DOHH2 (cell line): ENCODE data around the gene GRWD1.
A peak's percentile ranks its signal among the peaks of the same experiment; 100 is the strongest.

Experiments
- H3F3A ChIP-seq: fragments of 200-600 bp; sonication (generic), shearing (Covaris generic); 2 replicates; pipeline ENCODE4 v1.6.0; 2016; ENCODE audit warnings: antibody characterized with exemption, mild to moderate bottlenecking; ENCODE audit not compliant: control insufficient read depth, insufficient read depth
- H3K27ac ChIP-seq: fragments of 200-600 bp; sonication (generic); 2 replicates; pipeline ENCODE4 v1.5.1; 2014; ENCODE audit warnings: low read depth, mild to moderate bottlenecking, low read length, moderate library complexity
- H3K27me3 ChIP-seq: fragments of 200-600 bp; sonication (generic); 2 replicates; pipeline ENCODE4 v1.6.1; 2014; ENCODE audit warnings: mild to moderate bottlenecking, low read length, mixed read lengths; ENCODE audit not compliant: control insufficient read depth
- H3K36me3 ChIP-seq: fragments of 200-600 bp; sonication (generic); 2 replicates; pipeline ENCODE4 v1.6.1; 2014; ENCODE audit warnings: mild to moderate bottlenecking, low read length, moderate library complexity, mixed read lengths; ENCODE audit not compliant: control insufficient read depth
- H3K4me1 ChIP-seq: fragments of 200-600 bp; sonication (generic); 2 replicates; pipeline ENCODE4 v1.6.1; 2014; ENCODE audit warnings: mild to moderate bottlenecking, low read length, mixed read lengths; ENCODE audit not compliant: control insufficient read depth
- H3K4me2 ChIP-seq: fragments of 200-600 bp; sonication (generic); 2 replicates; pipeline ENCODE4 v1.6.0; 2014; ENCODE audit warnings: mild to moderate bottlenecking, low read length, moderate library complexity
- H3K4me3 ChIP-seq: fragments of 200-600 bp; sonication (generic); 2 replicates; pipeline ENCODE4 v1.5.1; 2014; ENCODE audit warnings: mild to moderate bottlenecking, low read length, mixed read lengths
- H3K79me2 ChIP-seq: fragments of 200-600 bp; sonication (generic); 2 replicates; pipeline ENCODE4 v1.6.1; 2014; ENCODE audit warnings: mild to moderate bottlenecking, low read length, mixed read lengths; ENCODE audit not compliant: control insufficient read depth
- H3K9me2 ChIP-seq: fragments of 200-600 bp; sonication (generic); replicated peaks from 2 replicates; pipeline ENCODE4 v1.6.1; 2014; ENCODE audit warnings: mild to moderate bottlenecking, low read length, mixed read lengths; ENCODE audit not compliant: control insufficient read depth
- H3K9me3 ChIP-seq: fragments of 200-600 bp; sonication (generic); 2 replicates; pipeline ENCODE4 v1.6.1; 2014; ENCODE audit warnings: antibody characterized with exemption, low read length, mixed read lengths; ENCODE audit not compliant: control insufficient read depth, insufficient read depth
- H4K20me1 ChIP-seq: fragments of 200-600 bp; sonication (generic); 2 replicates; pipeline ENCODE4 v1.6.0; 2014; ENCODE audit warnings: low read depth, mild to moderate bottlenecking, antibody characterized with exemption, low read length, moderate library complexity; ENCODE audit not compliant: control insufficient read depth, insufficient read depth
- EZH2phosphoT487 ChIP-seq: fragments of 200-600 bp; sonication (generic); IDR thresholded peaks from 2 replicates; pipeline ENCODE4 v1.6.1; 2017; ENCODE audit warnings: borderline replicate concordance, mild to moderate bottlenecking, antibody characterized with exemption, low read length, moderate library complexity, mixed read lengths
- TF ChIP-seq, protein P1 (sequence below): fragments of 200-600 bp; sonication (generic); IDR thresholded peaks from one replicate; pipeline ENCODE4 v1.5.1; 2014; ENCODE audit warnings: antibody characterized with exemption, mild to moderate bottlenecking, low read depth, low read length; ENCODE audit not compliant: poor library complexity, severe bottlenecking

GRWD1 gene

GRCh38 chr19:48428670-48429069 is 17.1 kb upstream of the GRWD1 start:
- Histone ChIP-seq H3K4me3 (no peak overlapping the region), H3K4me2 (no peak overlapping the region), H3K27me3 (no peaks in the 10 kb centered on the region), H3K4me1 (peaks cover 11% of the 10 kb centered on the region), H3K36me3 (no peaks in the 10 kb centered on the region), H3K79me2 (no peaks in the 10 kb centered on the region), H3K9me3 (no peaks in the 10 kb centered on the region), H3K9me2 (no peaks in the 10 kb centered on the region), H3F3A (0 out of 2 replicates have a peak, but pooled peaks cover 5% of the 10 kb centered on the region), H3K27ac (no peak overlapping the region), H4K20me1 (no peaks in the 10 kb centered on the region)
- TF ChIP-seq EZH2phosphoT487: no peak
- TF ChIP-seq, protein P1, sequence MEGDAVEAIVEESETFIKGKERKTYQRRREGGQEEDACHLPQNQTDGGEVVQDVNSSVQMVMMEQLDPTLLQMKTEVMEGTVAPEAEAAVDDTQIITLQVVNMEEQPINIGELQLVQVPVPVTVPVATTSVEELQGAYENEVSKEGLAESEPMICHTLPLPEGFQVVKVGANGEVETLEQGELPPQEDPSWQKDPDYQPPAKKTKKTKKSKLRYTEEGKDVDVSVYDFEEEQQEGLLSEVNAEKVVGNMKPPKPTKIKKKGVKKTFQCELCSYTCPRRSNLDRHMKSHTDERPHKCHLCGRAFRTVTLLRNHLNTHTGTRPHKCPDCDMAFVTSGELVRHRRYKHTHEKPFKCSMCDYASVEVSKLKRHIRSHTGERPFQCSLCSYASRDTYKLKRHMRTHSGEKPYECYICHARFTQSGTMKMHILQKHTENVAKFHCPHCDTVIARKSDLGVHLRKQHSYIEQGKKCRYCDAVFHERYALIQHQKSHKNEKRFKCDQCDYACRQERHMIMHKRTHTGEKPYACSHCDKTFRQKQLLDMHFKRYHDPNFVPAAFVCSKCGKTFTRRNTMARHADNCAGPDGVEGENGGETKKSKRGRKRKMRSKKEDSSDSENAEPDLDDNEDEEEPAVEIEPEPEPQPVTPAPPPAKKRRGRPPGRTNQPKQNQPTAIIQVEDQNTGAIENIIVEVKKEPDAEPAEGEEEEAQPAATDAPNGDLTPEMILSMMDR: no peak

- no peaks in the 10 kb centered on the region for H3K27me3 ChIP-seq
- no peaks in the 10 kb centered on the region for H3K9me3 ChIP-seq
- no peaks in the 10 kb centered on the region for H4K20me1 ChIP-seq
- no peaks in the 10 kb centered on the region for H3K9me2 ChIP-seq
- peaks cover 5% of the 10 kb centered on the region for H3K4me1 ChIP-seq
- no peak overlapping the region for H3K27ac ChIP-seq
- H3K36me3 ChIP-seq: no peaks in the 10 kb centered on the region
- H3K4me2 ChIP-seq: peak overlapping the region; percentile 39; the same call in 1 of the 2 replicates
- no peaks in the 10 kb centered on the region for H3F3A ChIP-seq
- no peaks in the 10 kb centered on the region for H3K79me2 ChIP-seq
- H3K4me3 ChIP-seq: no peak overlapping the region
- TF ChIP-seq EZH2phosphoT487: no peak
Measured at GRCh38 chr19:48433337-48433736, 12.4 kb upstream of the GRWD1 start.

DNA sequence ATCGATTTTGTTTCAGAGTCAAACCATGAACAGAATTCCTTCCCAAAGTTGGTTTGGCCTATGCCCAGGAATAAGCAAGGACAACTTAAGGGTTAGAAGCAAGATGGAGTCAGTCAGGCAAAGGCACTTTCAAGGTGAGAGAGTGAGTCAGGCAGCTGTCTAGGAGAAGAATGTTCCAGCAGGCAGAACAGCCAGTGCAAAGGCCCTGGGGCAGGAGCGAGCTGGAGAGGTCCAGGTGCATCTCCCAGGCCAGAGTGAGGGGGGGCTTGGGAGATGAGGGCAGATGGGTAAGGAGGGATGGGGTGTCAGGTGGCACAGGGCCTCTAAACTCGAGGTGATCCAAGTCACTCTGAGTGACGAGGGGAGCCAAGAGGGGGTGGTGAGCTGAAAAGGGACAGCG is 9.2 kb upstream of the GRWD1 start:
- no peaks in the 10 kb centered on the region for H3K36me3 ChIP-seq
- H3K27ac ChIP-seq: no peak overlapping the region
- no peaks in the 10 kb centered on the region for H4K20me1 ChIP-seq
- peaks cover 5% of the 10 kb centered on the region for H3K4me1 ChIP-seq
- no peaks in the 10 kb centered on the region for H3K27me3 ChIP-seq
- H3K4me3 ChIP-seq: no peak overlapping the region
- no peak overlapping the region for H3K4me2 ChIP-seq
- no peak for TF ChIP-seq EZH2phosphoT487
- TF ChIP-seq, protein P1: no peak
- H3F3A ChIP-seq: no peaks in the 10 kb centered on the region
- no peaks in the 10 kb centered on the region for H3K79me2 ChIP-seq
- no peaks in the 10 kb centered on the region for H3K9me2 ChIP-seq
- no peaks in the 10 kb centered on the region for H3K9me3 ChIP-seq

DNA sequence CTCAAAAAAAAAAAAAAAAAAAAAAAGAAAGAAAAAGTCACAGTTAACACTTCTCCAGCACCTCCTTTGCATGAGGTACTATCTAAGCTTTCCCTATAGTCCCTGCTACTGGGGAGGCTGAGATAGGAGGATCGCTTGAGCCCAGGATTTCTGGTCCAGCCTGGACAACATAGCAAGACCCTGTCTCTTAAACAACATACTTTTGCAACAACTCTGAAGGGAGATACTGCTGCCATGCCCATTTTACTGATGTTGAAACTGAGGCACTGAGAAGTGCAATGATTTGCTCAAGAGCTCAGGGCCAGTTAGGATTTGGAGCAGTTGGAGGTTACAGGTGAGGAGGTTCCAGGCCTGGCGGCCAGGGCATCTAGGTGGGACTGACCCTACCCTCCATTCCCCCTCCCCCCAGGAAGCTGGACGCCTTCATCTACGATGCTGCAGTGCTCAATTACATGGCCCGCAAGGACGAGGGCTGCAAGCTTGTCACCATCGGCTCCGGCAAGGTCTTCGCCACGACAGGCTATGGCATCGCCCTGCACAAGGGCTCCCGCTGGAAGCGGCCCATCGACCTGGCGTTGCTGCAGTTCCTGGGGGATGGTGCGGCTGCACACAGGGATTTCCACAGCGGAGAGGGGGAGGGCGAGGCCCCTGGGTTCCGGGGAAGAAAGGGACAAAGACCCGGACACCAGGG is 4.3 kb upstream of the GRWD1 start:
- no peak overlapping the region for H3K4me3 ChIP-seq
- no peaks in the 10 kb centered on the region for H3K9me2 ChIP-seq
- H3K4me2 ChIP-seq: no peak overlapping the region
- no peaks in the 10 kb centered on the region for H3K9me3 ChIP-seq
- peaks cover 1% of the 10 kb centered on the region; the same call in 1 of the 2 replicates for H4K20me1 ChIP-seq
- no peak overlapping the region for H3K27ac ChIP-seq
- peaks cover 15% of the 10 kb centered on the region for H3K4me1 ChIP-seq
- peaks cover 3% of the 10 kb centered on the region for H3K36me3 ChIP-seq
- H3K27me3 ChIP-seq: no peaks in the 10 kb centered on the region
- H3K79me2 ChIP-seq: peaks cover 10% of the 10 kb centered on the region
- TF ChIP-seq, protein P1: no peak
- TF ChIP-seq EZH2phosphoT487: no peak
- peaks cover 5% of the 10 kb centered on the region; the same call in 1 of the 2 replicates for H3F3A ChIP-seq
